RPMI7951 (cell line): ENCODE results near the gene ZNF606. TPM values are rescaled to one million over a fixed set of nuclear protein-coding genes. Genes with fewer than 3 reads are reported as not detected.

Experiments used
- DNase-seq: peaks from one replicate; pipeline ENCODE4 v3.0.0-alpha.2; 2012; ENCODE audit warnings: low read depth
- total RNA-seq: library from RNA; depleted of rRNA; stranded (reverse); fragments of >200 nt; shearing (Covaris generic); gene quantifications from 2 replicates; pipeline ENCODE4 v1.2.3, GENCODE V29; 2014; rRNA removed

Gene ZNF606
- total RNA-seq, 1 experiment from 2014 or later, result 6.4 TPM

- DNase-seq, result peak; percentile 86
Measured at GRCh38 chr19:57934820-57935665, 67.6 kb downstream of the ZNF606 start, which contains the start of gene ZNF418. Gene ZNF418 (minus strand): TSS chr19:57935402. CDS start chr19:57933822, 1,580 bp downstream.

GRCh38 chr19:57927587-57927986 is 75.0 kb downstream of the ZNF606 start:
- no peak for DNase-seq

Other genes starting within 250 kb of the ZNF606 start
- 10.7 and 13.7 TPM in 2 replicates for gene ZNF586, start 233.1 kb downstream of the ZNF606 start, total RNA-seq
- gene ZNF552, start 187.9 kb downstream of the ZNF606 start, total RNA-seq, result 2.6 and 4.9 TPM in 2 replicates
- 3.1 and 4.3 TPM in 2 replicates for gene ZNF587B, start 172.5 kb downstream of the ZNF606 start, total RNA-seq
- 10.6 and 11.4 TPM in 2 replicates for gene ZNF587, start 153.0 kb downstream of the ZNF606 start, total RNA-seq
- 0.60 and 1.3 TPM in 2 replicates for gene ZNF814, start 113.8 kb downstream of the ZNF606 start, total RNA-seq
- gene ZNF417, start 86.2 kb downstream of the ZNF606 start, total RNA-seq, result 9.3 and 9.5 TPM in 2 replicates
- gene ZNF418, start 67.4 kb downstream of the ZNF606 start, total RNA-seq, result 2.1 and 3.1 TPM in 2 replicates
- 2.7 and 4.6 TPM in 2 replicates for gene ZNF256, start 55.1 kb downstream of the ZNF606 start, total RNA-seq
- gene C19orf18, start 28.3 kb downstream of the ZNF606 start, total RNA-seq, result not detected in 2 replicates
- not detected in 2 replicates for gene ZSCAN1, start 31.2 kb upstream of the ZNF606 start, total RNA-seq
- 0.72 and 0.88 TPM in 2 replicates for gene ZNF135, start 56.5 kb upstream of the ZNF606 start, total RNA-seq
- 1.8 and 3.0 TPM in 2 replicates for gene ZSCAN18, start 95.4 kb upstream of the ZNF606 start, total RNA-seq
- 6.8 and 9.4 TPM in 2 replicates for gene ZNF329, start 148.0 kb upstream of the ZNF606 start, total RNA-seq
- 22.7 and 23.7 TPM in 2 replicates for gene ZNF274, start 180.2 kb upstream of the ZNF606 start, total RNA-seq
- 43.9 and 57.0 TPM in 2 replicates for gene ZNF544, start 226.1 kb upstream of the ZNF606 start, total RNA-seq